HG03135 (cell line): ENCODE results near the gene TMA7.
"Not testable (repeated sequence)": the region's sequence is repeated elsewhere in the genome, so short reads cannot be mapped to it uniquely, and the experiment has no call there.

ENCODE experiments used
- ATAC-seq: cut with Tn5 transposase; IDR thresholded peaks from one replicate; pipeline ENCODE4 v1.9.1; 2021; ENCODE audit warnings: mild to moderate bottlenecking, moderate library complexity; ENCODE audit not compliant: unreplicated experiment

Gene TMA7

GRCh38 chr3:48466386-48467109 is 26.5 kb downstream of the TMA7 start:
- no peak for ATAC-seq

- no peak for ATAC-seq
Measured at GRCh38 chr3:48467110-48467454, 27.0 kb downstream of the TMA7 start.

GRCh38 chr3:48467473-48468267 is 27.6 kb downstream of the TMA7 start:
- ATAC-seq, result no peak

GRCh38 chr3:48468329-48468731 is 28.3 kb downstream of the TMA7 start:
- no peak for ATAC-seq

GRCh38 chr3:48469046-48469915 is 29.2 kb downstream of the TMA7 start:
- ATAC-seq, result no peak

- no peak for ATAC-seq
Measured at GRCh38 chr3:48470286-48470685, 30.2 kb downstream of the TMA7 start.

- peak; percentile 20 for ATAC-seq
Measured at GRCh38 chr3:48472673-48472922, 32.5 kb downstream of the TMA7 start.

GRCh38 chr3:48472923-48473616 is 33.0 kb downstream of the TMA7 start:
- peak; percentile 75 for ATAC-seq

GRCh38 chr3:48473617-48473952 is 33.5 kb downstream of the TMA7 start:
- no peak for ATAC-seq

GRCh38 chr3:48474031-48474430 is 34.0 kb downstream of the TMA7 start:
- not testable (repeated sequence) for ATAC-seq

GRCh38 chr3:48474619-48475018 is 34.6 kb downstream of the TMA7 start:
- ATAC-seq, result no peak

- ATAC-seq, result no peak
Measured at GRCh38 chr3:48475188-48475587, 35.1 kb downstream of the TMA7 start.

- no peak for ATAC-seq
Measured at GRCh38 chr3:48476426-48477053, 36.5 kb downstream of the TMA7 start.

GRCh38 chr3:48477959-48478520 is 38.0 kb downstream of the TMA7 start:
- no peak for ATAC-seq

GRCh38 chr3:48478626-48479555 is 38.8 kb downstream of the TMA7 start:
- ATAC-seq, result no peak

GRCh38 chr3:48480891-48481290 is 40.8 kb downstream of the TMA7 start:
- ATAC-seq, result not testable (repeated sequence)

- ATAC-seq, result not testable (repeated sequence)
Measured at GRCh38 chr3:48482822-48483221, 42.8 kb downstream of the TMA7 start.

GRCh38 chr3:48486952-48487351 is 46.9 kb downstream of the TMA7 start:
- no peak for ATAC-seq

GRCh38 chr3:48492461-48493202 is 52.6 kb downstream of the TMA7 start:
- no peak for ATAC-seq
